Tibial nerve (tissue), 4 donors: ENCODE data around the gene NFE2L2.

Experiments
- CTCF ChIP-seq, 5 experiments: fragments of 200-600 bp in 3 of 5; fragments of 450-650 bp in 2 of 5; sonication (generic) in 3 of 5; IDR thresholded peaks; one replicate each; pipeline ENCODE4 v1.5.1; 2016 to 2019; ENCODE audit warnings: antibody characterized with exemption in 5 of 5, mild to moderate bottlenecking in 3 of 5, moderate library complexity in 2 of 5
- EP300 ChIP-seq, 2 donors: sonication (generic); formaldehyde crosslinking; IDR thresholded peaks; one replicate each; pipeline ENCODE4 v1.6.1; 2017; ENCODE audit warnings: antibody characterized with exemption in 2 of 2, mild to moderate bottlenecking in 1 of 2
- POLR2A ChIP-seq, 2 donors: fragments of 450-650 bp; IDR thresholded peaks; one replicate each; pipeline ENCODE4 v1.6.1; 2017; ENCODE audit warnings: antibody characterized with exemption in 2 of 2, mild to moderate bottlenecking in 2 of 2, moderate library complexity in 2 of 2

GRCh38 chr2:177284531-177284930 lies 20.0 kb upstream of the NFE2L2 start:
- TF ChIP-seq CTCF (IDR thresholded peaks at IDR 0.05) (no peak), EP300 (IDR thresholded peaks at IDR 0.05) (no peak), POLR2A (IDR thresholded peaks at IDR 0.05) (no peak)
